ENCODE results near the gene LHX3.

LHX3 gene

DNA sequence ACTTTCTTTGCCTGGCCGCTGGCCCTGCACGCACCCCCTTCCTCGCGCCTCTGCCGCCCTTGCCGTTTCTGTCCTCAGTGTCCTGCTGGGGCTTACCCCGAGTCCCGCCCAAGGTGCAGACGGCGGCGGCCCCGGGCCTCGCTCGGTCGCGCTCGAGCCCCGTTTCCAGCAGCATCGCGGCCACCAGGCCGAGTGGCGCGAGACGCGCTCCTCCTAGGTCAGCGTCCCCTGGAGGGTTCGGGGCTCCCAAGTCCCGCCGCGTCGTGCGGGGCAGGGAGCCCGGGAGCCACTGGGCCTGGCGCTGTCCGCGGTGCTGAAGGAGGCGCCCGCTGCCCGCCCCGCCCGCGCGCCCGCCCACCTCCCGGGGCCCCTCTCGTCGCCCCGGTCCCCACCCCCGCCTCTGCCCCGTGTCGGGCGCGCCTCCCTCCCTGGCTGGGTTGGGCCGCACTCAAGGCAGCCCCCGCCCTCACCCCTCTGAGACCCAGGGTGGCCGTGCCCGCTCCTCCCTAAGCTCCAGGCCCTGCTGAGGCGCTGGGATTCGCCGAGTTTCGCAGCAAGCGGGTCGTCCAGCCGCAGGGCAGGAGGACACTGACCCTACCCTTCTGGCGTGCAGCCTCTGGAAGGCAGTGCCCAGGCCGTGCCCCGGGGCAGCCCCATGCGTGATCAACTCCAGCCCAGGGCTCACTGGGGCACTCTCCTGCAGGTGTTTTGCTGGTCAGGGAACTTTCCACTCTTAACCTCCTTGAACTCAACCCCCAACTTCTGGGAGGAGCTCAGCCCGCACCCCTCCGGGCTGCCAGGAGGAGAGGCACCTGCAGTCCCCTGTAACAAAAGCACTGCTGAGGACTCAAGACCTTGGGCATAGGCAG, at the start of gene LHX3:
LHX3 (minus strand) TSS at position 291 of the 869 bp plus-strand sequence; CDS start at position 175, 116 bp downstream.
- DNase-seq (ENCODE audit: low read depth), result peak; percentile 31

DNA sequence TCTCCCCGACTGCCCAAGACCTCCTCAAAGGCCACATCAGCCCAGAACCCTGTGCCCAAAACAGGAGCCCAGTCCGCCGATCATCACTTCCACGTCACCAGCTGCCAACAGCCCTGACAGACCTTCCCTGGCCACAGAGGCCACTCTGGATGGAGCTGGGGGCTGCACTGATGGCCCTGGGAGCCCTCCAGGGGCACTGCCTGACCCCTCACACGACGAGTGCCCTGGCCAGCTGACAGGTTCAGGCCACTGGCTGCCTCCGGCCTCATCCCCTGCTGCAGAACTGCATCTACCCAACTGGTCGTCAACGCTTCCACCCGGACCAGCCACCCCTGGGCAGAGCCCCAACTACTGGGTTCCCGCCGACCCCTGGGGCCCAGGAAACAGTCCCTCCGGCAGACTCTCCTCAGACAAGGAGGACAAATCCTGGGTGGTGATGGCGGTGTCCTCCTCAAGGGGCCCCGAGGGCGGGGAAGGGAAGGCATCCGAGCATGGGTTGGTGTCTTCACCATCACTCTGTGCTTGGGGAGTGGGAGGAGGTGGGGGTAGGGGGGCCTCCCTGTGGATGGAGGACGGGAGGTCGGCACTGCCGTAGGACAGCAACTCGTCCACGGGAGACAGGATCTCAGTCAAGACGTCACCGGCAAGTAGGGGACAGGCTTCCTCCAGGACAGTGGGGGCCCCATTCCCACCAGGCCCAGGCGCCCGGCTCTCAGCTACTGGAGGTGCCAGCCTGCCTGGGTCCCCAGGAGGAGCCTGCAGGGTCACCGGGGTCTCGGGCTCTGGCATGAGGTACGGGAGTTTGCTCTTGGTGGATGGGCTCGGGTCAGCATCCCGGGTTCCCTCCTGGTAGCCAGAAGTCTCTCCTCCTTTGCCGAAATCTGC, 48.6 kb upstream of the LHX3 start:
- no peak for DNase-seq (ENCODE audit: low read depth)

DNA sequence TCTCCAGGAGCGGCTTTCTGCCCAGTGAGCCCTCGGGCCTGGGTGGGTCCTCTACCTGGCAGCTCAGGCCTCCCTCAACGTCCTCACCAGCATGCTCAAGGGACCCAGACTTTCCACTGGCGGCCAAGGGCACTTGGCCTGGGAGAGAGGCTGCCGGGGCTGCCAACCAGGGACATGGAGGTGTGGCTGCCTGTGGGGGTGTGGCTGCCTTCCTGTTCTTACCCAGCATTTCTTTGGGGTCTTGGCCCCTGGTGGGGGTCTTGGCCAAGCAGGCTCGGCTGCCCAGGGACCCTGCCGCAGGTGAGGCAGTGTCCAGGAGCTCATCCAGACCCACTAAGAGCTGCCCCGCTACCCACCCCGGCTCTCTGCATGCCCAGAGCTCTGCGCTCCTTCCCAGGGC, 47.9 kb upstream of the LHX3 start:
- no peak for DNase-seq (ENCODE audit: low read depth)

DNA sequence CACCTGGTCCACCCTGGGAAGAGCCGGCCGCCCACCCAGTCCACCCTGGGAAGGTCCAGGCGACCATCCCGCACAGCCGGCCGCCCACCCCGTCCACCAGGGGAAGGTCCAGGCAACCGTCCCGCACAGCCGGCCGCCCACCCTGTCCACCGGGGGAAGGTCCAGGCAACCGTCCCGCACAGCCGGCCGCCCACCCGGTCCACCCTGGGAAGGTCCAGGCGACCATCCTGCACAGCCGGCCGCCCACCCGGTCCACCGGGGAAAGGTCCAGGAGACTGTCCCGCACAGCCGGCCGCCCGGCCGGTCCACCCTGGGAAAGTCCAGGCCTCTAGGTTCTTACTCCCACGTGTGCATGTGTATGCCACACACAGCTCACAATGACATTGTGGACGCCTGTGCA, 47.4 kb upstream of the LHX3 start:
- no peak for DNase-seq (ENCODE audit: low read depth)

DNA sequence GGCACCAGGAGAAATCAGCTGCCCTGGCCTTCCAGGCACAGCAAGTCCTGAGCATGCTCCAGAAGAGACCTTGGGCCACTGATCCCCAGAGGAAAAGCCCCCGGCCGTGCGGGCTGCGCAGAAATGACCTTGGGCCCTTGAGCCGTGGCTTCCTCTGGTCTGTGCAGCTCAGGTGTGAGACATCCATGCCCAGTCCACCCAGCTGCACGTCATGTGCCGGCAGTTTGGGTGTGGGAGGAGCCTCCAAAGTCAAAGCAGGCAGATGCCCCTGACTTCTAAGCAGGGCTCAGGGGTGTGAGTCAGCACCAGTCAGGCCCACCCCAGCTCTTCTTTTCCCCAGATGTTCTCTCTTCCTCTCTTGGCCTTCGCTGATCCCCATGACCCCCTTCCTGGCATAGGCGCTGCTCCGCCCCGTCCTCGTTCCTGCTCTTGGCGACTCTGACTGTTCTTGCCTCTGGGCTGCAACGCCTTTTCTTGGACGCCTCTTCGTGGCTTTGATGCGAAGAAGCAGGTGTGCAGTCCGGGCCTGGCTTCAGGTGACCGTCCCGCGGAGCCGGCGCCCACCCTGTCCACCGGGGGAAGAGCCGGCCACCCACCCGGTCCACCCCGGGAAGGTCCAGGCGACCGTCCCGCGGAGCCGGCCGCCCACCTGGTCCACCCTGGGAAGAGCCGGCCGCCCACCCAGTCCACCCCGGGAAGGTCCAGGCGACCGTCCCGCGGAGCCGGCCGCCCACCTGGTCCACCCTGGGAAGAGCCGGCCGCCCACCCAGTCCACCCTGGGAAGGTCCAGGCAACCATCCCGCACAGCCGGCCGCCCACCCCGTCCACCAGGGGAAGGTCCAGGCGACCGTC, 46.6 kb upstream of the LHX3 start:
- no peak for DNase-seq (ENCODE audit: low read depth)

DNA sequence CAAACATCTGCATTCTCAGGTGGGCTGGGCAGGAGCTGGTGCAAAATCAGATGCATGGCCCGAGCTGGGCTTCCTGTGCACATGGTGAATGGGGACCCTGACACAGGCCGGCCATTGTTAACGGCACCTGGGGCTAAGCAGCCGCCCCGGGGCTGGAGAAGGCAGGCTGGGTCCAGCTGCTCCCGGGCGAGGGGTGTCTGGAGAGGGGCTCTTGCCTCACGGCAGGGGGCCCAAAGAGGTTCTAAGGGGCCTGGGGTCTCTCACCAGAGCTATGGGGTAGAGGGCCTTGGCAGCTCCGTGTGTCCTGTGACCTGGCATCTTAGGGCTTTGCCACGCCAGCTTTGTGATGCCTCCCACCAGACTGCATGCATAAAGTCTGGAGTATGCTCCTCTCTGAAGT, 45.7 kb upstream of the LHX3 start:
- no peak for DNase-seq (ENCODE audit: low read depth)

DNA sequence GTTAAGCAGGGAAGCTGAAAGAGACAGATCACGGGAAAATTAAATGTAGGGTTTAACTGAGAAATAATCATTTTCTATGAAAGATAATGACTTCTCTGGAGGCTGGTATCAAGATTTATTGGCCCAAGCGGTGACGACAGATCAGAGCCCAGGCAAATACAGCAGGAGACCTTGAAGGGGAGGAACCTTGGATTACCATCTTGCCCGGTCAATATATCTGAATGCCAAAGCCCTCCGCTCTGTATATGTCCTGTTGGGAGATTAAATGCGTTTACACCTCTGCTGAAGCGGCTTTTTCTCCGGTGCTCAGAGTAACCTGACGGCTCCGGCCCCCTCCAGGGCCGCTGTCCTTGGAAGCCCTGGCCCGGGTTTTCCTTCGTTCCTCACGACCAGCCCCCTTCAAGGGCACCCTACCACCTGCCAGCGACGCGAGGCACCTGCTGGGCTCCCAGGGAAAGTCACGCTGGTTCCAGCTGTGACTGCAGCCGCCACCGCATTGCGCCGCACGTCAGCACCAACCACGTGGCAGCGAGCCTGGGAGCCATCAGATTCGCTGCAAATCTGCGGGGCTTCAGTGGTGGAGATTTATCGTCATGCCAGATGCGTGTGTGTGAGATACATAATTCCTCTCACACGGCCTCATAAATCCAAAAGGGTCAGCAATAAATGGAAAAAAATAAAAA, 45.1 kb upstream of the LHX3 start:
- DNase-seq (ENCODE audit: low read depth), result no peak

DNA sequence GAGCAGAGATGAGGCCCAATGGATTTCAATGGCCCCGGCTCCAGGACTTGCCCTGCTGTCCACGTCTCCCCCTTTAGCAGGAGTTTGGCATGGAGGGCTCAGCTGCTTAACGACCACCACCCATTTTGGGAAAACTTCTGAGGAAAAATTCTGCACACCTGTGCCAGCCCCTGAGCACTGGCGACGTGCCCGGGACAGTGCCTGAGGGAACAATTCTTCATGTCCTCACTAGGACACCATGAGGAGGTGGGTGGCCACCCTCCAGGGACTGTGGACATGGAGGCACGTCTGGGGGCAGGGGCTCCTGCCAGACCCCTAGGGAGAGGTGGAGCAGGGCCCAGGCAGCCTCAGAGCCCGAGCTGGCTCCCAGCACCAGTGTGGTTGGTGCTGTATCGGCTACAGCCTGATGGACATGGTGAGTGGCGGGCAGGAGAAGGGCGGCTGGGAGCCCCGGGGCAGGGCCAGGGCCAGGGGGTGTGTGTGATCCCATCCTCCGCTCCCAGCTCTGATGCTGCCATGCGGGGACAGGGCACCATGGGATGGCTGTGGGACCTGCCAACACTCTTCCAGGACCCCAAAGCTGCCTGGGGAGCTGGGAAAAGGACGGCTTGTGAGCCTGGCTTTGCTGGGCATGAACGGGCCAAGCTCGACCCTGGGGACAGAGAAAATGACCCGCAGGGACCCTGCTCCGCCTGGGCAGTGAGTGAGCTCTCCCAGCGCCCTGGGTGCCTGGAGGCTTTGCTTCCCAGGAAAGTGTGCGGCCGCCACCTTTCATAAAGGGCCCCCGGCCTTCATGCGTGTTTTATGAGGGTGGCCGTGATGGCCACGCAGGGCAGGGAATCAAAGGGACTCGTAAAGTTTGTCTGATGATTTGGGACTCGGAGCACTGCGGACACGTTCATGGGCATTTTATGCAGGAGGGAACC, 44.3 kb upstream of the LHX3 start:
- no peak for DNase-seq (ENCODE audit: low read depth)

DNA sequence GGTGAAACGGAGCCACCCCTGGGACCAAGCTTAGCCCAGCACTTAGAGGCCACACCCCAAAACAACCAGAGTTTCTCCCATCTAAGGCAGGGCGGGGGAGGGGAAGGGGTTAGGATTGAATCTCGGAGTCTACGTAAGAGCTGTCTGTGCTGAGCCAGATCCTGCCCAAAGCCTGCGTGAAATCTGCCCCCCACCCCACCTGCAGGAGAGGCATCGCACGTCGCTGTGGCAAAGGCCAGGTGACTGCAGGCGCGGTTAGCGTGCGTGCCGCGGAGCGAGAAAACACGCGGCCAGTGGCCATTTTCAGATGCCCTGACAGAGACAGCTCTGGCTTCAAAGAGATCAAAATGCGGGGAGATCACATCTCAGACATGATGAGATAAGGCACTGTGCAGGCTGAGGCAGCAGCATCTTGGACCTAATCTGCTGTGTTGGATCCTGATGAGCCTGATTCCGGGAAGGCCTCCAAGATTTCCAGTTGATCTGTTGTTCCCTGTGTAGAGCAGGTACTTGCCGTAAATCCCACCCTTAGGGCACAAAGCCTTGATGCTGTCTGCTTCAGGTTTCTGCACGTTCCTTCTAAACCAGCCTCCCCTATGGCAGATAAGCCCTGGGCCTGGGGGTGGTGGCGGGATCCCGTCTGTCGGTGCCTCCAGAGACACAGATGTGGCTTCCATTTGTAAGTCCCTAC, 43.2 kb upstream of the LHX3 start:
- no peak for DNase-seq (ENCODE audit: low read depth)

DNA sequence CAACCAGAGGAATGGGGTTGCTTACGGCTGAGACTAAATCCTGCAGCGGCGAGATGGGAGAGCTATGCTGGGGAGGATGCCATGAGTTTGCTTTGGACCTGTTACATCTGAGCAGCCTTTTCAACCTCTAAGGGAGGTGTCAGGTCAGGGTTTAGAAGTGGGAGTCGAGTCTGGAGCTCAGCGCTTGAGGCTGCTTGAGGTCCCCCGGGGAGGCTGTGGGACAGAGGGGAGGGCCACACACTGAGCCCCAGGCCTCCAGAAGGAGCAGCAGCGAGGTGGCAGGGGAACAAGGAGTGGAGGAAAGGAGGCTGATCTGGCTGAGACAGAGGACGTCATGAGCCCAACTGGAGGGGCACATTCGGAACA, 42.6 kb upstream of the LHX3 start:
- no peak for DNase-seq (ENCODE audit: low read depth)

DNA sequence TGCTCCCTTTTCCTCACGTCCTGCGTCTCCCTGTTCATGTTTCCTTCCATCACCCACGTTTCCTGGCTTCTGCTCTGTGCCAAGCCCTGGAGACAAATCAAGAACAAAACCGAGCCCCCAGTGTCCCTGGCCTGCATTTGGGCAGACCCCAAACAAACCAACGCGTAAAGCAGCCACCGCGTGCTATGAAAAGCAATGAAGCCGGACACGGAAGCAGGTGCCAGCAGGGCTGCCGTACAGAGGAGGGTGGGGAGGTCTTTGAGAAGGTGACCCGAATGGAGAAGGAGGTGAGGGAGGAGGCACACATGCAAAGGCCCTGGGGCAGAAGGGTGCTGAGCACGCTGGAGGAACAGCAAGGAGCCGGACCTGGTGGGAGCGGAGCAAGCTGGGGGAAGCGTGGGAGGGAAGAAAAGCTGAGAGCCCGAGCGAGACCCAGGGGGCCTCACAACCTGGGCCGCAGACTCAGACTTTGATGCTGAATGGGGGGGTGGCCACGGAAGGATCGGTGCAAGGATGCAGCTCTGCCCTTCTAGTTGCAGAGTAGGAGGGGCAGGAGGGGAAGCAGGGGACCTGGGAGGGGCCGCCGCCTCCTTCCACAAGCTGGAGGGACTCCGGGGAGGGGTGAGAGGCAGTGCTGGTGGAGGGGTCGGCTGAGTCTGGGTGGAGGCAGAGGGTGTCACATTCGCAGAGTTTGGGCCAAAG, 42.1 kb upstream of the LHX3 start:
- no peak for DNase-seq (ENCODE audit: low read depth)

DNA sequence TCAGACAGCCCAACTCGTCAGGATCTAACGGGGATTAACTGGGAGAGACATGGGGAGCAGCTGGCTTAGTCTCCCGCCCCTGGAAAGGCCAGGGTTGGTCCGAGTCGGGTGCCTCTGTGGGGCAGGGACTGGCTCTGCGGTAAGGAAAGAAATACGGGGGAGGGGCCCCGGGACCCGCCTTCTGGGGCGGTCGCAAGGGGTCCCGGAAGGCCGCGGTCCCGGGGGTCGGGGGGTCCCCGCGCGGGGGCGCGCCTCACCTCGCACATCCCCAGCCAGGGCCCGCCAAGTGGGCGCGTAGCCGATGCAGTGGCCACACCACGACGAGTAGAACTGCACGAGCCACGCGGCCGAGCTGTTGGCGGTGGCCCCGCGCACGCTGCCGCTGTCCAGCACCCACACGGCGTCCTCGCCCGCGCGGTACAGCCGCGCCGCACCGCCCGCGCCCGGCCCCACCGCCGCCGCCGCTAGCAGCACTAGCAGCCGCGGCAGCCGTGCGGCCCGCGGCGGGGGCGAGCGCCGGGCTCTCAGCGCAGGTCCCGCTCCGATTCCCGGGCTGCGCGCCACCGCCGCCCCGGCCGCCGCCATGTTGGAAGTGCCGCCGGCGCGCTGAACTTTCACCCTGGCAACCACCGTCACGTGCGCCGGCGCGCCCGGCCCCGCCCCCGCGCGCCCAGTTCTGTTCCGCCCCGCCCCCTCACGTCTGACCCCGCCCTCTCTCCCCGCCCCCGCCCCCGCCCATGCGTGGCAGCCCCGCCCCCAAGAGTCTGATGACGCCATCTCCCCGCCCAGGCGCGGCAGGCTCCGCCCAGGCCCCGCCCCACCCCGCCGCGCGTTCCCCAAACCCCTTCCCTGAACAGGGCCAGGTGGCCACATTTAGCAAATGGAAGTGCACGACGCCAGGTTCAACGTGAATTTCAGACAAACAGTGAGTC, 40.6 kb upstream of the LHX3 start, which contains the start of gene QSOX2:
QSOX2 (minus strand) TSS at position 594 of the 932 bp plus-strand sequence; CDS start at position 585, 9 bp downstream.
- peak; percentile 79 for DNase-seq (ENCODE audit: low read depth)

DNA sequence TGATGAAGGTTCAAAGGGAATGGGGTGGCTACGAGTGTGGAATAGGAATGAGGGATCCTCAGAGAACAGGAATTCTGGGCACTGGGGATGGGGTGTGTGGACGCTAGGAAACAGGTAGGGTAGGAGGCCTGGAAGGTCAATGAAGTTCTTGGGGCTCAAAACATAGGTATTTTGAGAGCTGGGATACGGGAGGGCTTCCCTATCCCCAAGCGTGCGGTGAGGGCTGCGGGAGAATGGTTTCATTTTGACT, 40.0 kb upstream of the LHX3 start:
- no peak for DNase-seq (ENCODE audit: low read depth)

DNA sequence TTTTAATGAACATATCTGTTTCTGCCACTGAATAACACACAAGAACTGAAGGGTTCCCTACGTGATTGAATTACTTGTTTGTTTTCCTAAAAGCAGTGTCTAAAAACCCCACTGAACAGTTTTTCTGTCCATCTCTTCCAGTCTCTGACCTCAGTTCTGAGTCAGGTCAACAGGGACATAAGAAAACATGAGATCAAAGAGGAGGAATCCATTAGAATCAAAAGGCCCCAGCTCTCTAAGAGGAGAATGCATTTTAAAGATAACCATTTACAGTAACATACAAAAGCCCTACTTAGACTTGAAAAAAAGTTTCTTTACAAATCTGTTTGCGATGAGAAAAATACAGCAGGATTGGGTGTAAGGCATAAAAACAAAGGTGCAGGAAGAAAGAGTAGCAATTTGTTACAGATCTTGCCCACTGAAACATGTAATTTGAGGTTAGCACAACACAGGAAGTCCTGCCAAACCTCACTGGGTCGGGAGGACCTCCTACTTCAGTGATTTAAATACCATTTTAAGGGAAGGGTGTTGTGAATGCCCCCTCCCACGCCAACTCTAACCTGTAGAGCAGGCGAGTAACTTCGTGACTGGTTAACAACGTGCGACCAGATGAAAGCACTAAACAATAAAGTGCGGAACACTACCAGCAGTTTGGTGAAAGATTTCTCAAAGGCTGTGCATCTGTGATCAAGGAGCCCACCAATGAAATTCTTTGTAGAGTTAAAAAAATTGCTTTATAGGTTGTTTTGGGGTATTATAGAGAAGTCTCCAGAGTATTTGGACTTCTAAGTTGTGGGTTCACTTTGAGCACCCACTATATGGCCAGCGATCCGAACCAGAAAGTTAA, 39.4 kb upstream of the LHX3 start:
- peak; percentile 21 for DNase-seq (ENCODE audit: low read depth)

DNA sequence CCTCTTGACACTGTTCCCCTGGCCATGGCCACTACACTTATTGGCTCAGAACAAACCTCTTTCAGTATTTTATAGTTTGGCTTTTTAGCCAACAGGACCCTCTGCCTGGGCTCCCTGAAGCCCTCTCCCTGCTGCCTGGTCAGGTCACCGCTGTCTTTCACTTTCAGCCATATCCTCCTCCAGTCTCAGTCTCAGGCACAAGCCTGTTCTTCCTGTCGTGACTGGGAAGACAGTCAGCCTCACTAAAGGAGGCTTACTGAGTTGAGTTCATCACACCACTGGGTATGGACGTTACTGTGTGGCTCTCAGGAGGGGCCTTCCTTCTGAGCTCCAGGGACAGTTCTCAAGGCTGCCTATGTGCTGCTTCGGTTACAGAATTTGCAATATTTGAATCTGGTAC, 38.7 kb upstream of the LHX3 start:
- no peak for DNase-seq (ENCODE audit: low read depth)

DNA sequence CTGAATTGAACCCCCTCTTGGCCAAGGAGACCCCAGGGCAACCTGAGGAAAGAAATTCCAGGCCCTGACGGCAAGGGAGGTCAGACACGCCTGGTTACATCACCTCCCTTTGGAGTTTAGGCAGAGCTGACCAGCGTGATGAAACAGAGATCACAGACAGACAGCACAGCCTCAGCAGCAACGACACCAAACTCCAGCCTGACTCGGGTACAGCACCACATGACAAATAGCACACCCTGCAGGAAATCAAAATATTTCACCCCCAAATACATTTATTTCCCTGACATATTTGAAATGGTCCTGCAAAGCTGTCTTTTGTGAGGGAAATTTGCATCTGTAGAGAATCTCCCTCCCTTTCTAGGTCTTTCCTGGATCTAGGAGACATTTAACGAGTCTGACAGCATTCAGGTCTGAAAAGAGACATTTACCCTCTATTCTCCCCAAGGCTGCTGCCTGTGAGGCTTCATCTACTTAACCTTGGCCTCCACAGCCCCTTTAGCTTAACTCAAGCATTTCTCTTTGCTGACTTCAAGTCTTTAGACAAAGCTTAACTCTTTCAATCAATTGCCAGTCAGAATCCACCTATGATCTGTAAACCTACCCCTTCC, 38.1 kb upstream of the LHX3 start:
- DNase-seq (ENCODE audit: low read depth), result no peak

DNA sequence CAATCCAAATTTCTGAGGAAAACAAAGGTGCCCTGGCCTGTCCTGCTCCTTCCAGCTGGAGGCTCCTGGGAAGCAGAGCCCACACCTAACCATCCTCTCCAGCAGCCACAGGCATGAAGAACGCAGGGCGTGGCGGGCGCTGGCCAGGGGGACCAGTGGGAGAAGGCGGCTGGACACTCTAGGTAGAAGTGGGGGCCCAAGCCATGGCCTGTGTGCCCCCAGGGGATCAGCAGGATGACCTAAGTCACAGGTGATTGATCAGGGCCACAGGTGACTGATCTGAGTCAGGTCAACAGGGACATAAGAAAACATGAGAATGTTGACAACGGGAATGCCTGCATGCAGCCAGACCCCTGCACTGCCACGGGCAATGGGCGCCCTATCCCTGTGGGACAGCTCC, 37.3 kb upstream of the LHX3 start:
- no peak for DNase-seq (ENCODE audit: low read depth)

All from ELR (cell line).